GM21529 (cell line): ENCODE results near the gene CES5A.
"Not testable (repeated sequence)": the region's sequence is repeated elsewhere in the genome, so short reads cannot be mapped to it uniquely, and the experiment has no call there.

ENCODE experiments used
- ATAC-seq: cut with Tn5 transposase; IDR thresholded peaks from one replicate; pipeline ENCODE4 v1.9.1; 2021; ENCODE audit not compliant: unreplicated experiment

Gene CES5A

GRCh38 chr16:55830658-55831294, 44.4 kb downstream of the CES5A start:
- ATAC-seq = no peak

DNA sequence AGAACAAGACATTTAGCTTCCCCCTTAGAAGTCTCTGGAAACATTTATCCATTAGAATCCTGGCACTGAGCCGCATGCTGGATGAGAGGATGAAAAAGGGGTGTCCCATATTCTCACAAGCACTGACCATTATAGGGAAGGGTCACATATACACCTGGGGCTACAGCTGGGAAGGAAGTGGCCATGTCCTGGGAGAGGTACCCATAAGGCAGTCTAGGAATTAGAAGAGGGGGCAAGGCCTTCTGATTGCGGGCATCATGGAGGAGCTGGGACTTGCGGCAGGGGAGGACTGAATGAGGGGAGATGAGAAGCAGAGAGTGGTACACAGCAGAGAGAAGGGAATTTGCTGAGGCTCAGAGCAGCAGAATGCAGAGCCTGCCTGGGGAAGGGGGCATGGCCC, 45.9 kb downstream of the CES5A start:
- ATAC-seq = not testable (repeated sequence)

DNA sequence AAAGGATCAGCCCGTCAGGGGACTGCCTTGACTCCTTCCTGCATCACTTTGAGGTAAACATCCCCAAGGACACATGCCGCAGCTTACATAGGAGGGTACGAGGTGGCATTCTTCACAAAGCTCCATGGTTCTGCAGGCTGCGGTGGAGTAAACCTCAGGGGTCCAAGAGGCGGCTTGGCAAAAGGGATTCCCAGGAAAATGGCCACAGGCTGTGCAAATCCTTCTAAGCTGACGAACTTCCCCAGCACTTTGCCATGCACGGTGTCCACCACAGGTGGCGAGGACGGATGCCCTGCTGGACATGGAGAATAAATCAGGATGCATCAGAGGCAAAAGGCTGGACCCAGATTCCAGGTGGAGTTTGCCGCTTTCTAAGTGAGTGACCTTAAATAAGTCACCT, 46.5 kb downstream of the CES5A start:
- ATAC-seq = no peak

GRCh38 chr16:55825115-55825728, 50.0 kb downstream of the CES5A start:
- no peak for ATAC-seq

DNA sequence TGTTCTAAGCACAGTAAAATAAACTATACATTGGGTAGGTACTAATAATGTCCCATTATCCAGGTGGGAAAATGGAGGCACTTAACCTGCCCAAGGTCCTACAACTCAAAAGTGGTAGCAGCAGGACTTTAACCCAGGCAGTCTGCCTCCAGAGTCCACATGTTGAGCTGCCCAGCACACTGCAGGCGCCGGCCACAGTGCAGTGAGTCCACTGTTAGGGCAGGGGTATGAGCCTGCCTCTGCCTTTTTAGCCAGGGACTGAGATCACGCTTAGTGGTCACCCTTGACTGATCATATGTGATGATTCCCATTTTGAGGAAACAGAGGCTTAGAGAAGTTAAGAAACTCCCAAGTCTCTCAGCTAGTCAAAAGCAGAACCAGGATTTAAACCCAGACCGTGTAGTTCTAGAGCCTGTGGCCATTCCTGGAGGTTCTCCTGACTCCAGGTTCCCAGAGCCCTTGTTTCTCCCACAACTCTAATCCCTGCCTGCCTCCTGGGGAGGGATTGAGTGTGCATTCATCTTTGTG, 50.6 kb downstream of the CES5A start:
- no peak for ATAC-seq

DNA sequence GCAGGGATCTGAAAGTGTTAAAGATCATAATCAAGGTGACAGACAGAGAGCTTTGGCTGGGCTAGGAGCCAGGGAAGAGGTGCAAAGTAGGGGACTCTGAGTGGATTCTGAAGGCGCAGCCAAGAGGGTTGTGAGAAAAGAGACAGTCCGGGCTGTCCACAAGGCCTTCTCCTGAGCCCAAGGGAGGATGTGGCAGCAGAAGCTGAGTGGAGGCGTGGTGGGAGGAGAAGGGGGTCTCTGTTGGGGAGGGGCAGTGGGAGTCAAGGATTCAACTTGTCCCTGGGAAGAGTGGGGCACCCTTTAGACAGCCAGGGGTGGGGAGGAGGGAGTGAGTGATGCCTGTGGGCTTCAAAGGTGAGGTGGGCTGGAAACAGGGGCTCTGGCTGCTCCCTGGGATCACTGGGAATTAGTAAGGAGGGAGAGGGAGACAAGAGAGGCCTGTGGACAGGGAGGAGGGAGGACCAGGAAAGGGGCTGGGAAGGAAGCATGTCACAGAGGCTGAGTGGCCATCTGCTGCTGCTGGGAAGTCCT, 52.8 kb downstream of the CES5A start:
- ATAC-seq = no peak

GRCh38 chr16:55821210-55821609, 54.0 kb downstream of the CES5A start:
- no peak for ATAC-seq

DNA sequence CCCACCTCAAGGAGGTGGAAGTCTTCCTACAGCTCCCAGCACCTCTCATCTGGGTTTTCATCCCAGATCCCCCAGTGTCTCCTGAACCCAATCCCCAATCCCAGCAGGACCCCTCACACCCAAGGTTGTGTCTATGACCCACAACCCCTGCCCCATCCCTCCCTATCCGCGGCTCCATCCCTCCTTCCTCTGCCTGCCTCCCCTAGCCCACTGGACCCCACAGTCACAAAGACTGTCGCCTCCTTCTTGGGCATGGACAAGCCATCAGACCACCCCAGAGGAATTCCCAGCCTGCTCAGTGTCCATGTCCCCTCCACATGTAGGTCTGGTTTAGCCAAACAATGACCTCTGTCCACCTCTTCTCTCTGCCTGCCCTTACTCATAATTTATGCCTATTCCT, 54.6 kb downstream of the CES5A start:
- ATAC-seq = no peak

DNA sequence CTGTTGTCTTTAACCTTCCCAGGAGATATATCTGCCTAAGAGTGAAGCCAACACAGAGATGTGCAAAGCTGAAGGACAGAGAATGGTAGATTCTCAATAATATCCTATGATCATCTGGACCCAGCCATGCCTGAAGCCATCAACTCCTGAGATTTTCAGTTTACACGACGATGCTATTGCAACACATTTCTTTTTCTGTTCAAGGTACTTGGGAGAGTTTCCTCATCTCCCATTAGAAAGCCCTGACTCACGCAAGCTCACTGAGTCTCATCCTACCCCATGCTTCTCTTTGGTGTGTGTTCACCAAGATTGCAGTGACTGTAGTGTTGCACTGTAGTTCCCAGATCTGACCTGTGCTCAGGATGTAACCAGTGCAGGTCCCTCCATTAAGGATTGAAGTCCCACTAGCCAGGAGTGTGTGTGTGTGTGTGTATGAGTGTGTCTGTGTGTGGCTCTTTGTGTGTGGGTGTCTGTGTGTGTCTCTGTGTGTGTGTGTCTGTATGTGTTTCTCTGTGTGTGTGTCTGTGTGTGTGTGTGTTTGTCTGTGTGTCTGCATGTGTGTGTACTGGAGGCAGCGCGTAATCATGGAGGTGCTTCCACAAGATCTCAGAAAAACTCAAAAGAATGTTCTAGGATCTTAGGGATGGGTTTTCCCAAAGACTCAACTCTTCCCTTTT, 57.8 kb downstream of the CES5A start:
- no peak for ATAC-seq

DNA sequence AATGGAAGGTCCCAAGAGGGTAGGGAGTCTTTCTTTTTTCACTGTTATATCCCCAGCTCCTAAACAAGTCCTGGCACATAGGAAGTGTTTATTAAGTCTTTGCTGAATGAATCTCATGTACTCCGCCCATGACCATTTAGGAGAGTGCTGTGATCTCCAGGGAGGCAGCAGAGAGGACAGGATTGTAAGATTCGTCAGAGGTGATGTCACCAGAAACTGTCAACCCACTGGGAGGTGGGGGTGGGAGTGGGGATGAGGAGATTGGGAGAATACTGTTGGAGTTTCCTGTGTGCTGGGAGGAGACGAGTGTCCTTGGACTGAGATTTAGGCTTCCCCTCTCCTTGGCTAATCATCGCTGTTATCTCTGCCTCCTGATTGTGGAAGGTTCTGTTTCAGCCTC, 59.0 kb downstream of the CES5A start:
- not testable (repeated sequence) for ATAC-seq

DNA sequence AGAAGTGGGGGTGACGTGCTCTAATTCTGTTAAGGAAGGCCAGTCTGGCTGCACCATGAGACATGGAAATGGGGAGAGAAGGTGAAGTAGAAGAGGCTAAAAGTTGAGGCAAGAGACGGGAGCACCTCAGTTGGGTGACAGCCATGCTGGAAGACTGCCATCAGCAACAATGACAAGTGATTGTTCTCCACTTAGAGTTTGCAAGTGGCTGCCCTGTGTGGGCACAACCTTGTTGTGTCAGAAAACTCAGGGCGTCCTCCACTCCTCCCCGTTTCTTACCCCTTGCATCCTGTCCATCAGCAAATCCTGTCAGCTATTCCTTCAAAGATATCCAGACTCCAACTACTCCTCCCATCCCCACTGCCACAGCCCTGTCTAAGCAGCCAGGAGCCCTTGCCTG, 59.9 kb downstream of the CES5A start:
- no peak for ATAC-seq

DNA sequence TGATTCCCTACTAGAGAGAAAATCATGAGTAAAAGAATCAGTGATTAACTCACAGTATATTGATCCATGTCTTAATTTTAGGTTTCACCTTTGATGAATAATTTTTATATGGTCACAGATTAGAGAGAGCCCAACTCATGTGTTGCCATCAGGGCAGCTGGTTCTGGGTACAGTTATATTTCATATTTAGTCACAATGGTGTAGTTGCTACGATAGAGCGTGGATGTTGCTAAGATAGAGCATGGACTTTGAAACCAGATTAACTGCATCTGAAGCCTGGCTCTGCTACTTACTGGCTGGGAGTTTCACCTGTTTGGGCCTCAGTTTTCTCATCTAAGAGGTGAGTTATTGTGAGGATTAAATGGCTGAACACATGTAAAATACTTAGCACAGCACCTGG, 61.0 kb downstream of the CES5A start:
- not testable (repeated sequence) for ATAC-seq

DNA sequence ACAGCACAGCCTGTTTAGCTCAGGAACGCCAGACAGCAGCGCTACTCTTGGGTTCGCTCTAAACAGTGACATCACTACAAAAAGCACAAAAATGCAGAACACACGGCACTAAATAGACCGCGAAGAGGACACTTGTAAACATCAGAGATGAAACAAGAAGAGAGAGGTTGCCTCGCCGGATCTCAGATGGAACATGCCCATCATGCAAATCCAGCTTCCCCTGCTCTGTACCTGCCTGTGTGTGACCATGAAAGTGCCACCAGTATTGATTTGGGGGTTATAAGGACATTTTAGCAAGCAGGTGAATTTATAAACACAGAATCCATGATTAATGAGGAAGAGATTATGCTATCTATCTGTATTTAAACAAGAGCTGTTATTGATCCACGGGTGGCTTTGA, 61.4 kb downstream of the CES5A start:
- not testable (repeated sequence) for ATAC-seq

DNA sequence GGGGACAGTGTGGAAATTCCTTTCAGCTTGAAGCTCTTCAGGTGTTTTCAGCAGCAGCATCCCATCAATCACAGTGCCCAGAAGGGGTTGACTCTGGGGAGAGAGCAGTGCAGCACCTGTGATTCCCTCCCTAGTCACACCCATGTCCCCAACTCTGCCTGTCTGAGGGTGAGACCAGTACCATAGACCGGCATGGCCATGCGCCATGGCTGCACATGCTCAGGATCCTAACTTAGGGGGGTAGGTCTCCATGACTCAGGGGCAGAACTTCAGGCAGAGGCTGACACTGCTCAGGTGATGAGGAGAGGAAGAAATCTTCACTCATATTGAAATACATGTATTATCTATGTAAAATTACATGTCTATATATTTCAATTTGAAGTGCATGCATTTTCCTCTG, 62.2 kb downstream of the CES5A start:
- ATAC-seq = no peak

DNA sequence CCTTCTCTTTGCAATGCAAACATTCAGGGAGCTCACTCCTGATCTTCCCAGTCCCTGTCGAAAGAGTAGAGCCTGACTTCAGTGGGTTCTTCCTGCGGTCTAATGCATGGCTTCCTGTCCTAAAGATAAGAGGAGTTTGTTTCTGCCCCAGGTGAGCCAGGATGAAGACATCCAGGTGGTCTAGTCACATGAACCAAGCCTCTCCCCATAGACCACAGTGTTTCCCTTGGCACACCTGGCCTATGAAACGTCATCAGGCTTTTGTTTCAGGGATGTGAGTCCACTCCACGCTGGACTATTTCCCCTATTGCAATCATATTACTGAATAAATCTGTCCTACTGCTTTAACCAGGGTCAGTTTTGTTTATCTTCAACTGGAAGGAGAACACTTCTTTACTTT, 63.4 kb downstream of the CES5A start:
- ATAC-seq = no peak

DNA sequence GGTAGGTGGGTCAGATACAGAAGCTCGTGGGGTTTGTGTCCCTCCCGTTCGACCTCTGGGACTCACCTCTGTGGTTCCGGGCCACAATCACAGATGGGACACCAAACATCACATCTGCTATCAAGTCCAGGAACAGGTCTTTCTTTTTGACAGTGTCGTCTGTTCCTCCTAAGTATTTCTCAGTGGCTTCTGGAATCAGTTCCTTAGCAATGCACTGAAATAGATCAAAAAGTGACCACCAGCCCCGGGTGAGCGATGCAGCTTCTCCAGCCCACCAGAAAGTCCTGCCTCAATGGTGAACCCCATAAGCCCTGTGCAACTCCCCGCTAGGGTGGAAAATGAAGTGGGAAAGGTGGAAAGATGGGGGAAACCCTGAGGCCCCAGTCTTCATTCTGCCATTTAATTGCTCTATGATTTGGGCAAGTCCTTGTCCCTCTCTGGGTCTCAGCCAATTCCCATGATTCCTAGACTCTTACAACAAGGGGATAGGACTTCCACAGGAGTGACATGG, 64.7 kb downstream of the CES5A start:
- no peak for ATAC-seq

DNA sequence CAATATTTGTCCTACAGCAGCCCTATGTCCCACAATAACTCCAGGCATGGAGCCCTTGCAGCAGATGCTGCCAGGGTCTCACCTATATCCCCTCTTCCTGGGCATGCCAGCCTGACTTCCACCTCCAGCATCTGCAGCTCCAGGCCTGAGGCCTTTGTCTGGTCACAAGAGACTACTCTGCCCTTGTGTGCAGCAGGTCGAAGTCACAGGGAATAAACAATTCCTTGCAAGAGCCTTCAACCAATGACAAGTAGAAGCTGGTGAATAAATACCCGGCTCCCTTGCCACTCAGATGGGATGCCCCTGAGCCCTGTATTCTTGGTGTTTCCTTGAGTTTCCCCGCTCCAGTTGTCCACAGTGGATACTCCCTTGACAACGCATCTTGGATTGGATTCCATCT, 65.3 kb downstream of the CES5A start:
- no peak for ATAC-seq

GRCh38 chr16:55809386-55809785, 65.8 kb downstream of the CES5A start:
- ATAC-seq = no peak

DNA sequence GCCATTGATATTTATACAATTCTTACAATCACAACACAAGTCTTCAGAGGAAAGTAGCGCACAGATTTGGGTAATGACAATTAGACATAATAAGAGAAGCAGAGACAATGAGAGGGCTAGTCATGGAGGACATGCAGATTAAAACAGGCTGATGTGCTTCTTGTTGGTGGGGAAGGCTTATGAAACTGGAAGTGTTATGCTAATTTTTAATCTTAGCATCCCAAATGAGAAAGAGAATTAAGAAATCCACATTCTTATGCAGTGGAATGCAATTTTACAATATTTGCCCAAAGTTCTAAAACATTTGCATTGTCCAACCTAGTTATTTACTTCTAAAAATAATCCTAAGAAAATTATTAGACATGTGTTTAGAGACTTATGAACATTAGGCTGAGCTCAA, 66.9 kb downstream of the CES5A start:
- ATAC-seq = not testable (repeated sequence)

DNA sequence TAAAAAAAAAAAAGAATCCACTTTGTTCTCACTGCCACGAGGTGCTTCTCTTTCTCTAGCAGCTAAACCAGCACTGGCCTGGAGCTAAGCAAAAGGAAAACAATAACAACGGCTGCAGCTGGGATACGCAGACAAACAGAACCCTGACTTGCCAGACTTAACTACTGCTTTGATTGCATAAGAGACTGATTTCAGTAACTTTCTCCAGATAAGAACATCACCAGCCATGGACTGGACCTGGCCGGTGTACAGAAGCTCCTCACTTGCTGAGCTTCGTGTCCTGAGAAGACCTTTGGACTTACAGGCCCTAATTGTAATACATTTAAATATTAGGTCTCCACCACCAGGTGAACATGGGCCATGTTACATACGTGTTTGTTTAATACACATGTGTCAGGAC, 70.1 kb downstream of the CES5A start:
- not testable (repeated sequence) for ATAC-seq

DNA sequence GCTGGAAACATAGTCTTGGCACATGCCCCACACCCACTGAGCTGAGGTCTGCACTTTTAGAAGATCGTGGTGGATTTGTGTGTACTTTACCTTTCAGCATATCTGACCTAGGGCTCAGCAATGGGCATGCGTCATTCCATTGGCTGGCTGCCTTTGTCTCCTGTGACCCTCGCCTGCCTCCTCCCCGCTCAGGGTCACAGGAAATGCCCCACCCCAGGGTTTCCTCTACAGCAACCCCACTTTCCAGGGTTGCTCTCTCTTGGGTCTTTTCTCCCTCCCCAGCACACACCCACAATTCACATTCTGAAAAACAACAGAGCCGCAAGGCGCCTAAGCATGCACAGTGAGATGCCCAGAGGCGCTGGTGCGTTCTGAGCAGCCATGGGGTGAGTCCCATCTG, 71.5 kb downstream of the CES5A start:
- not testable (repeated sequence) for ATAC-seq
